Neural crest cell (in vitro differentiated cells): Measurements from ENCODE around the gene WDR33. TPM values are rescaled to one million over a fixed set of nuclear protein-coding genes. Genes with fewer than 3 reads are reported as not detected.

ENCODE experiments used
- DNase-seq: peaks from one replicate; pipeline ENCODE4 v3.0.0; 2021; ENCODE audit warnings: low read depth, mixed read lengths, low spot score
- H3K27ac Mint-ChIP-seq: one replicate; pipeline ENCODE4 v1.8.0; 2021; ENCODE audit warnings: mild to moderate bottlenecking, mixed read lengths; ENCODE audit not compliant: unreplicated experiment
- H3K27me3 Mint-ChIP-seq: 2 replicates; pipeline ENCODE4 v1.8.0; 2021; ENCODE audit warnings: low read depth, mild to moderate bottlenecking, mixed read lengths
- H3K36me3 Mint-ChIP-seq: 2 replicates; pipeline ENCODE4 v1.8.0; 2021; ENCODE audit warnings: low read depth, mild to moderate bottlenecking, mixed read lengths
- H3K4me1 Mint-ChIP-seq: 2 replicates; pipeline ENCODE4 v1.8.0; 2021; ENCODE audit warnings: mixed read lengths
- H3K4me3 Mint-ChIP-seq: one replicate; pipeline ENCODE4 v1.8.0; 2021; ENCODE audit warnings: mild to moderate bottlenecking, mixed read lengths
- H3K9me3 Mint-ChIP-seq: 2 replicates; pipeline ENCODE4 v1.8.0; 2021; ENCODE audit warnings: mixed read lengths
- total RNA-seq: library from RNA; stranded (reverse); gene quantifications from 2 replicates; pipeline ENCODE4 v1.2.1, GENCODE V29; 2021
- TF ChIP-seq, protein P1 (sequence below): fragments of 200-600 bp; sonication (generic); conservative IDR thresholded peaks from 2 replicates; pipeline ENCODE4 v1.5.0; 2021; ENCODE audit warnings: antibody characterized with exemption, mild to moderate bottlenecking

WDR33 gene
- total RNA-seq, 1 donor from 2014 or later = 72.4 TPM

DNA sequence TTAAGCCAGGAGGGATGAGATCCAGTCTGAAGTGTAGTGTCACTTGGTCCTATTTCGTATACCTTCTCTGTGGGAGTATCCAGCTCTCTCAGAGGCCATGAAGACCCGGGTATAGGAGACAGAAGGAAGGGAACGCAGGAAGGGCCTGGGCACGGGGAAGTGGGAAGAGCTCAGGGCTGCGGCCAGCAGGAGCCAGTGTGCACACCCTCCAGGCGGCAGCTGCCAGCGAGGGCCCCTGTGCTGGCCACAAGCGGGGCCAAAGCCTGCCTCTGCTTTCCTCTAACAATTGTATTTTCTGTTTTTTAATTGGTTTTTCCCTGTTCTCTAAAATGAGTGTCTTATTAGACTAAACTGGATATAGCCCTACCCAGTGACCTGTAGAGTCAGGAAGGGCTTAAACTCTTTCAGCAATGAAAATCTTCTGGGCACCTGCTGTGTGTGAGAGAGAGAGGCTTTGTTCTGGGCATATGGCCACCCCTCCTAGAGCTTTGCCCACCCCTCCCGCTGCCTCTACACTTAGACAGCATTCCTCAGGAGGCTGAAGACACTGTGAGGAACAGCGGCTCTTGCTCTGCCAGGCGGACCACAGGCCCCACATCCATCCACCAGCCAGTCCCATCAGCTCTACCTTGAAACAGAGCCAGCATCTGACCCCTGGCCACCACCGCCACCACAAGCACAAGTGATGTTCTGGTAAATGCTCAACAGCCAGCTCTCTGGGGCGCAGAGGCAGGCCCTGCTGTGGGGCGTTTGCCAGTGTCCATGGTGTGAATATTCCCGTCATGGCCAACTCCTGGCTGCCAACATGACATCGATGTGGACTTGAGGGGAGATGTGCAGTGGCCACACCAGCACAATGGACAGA, 155.5 kb downstream of the WDR33 start:
- TF ChIP-seq, protein P1, sequence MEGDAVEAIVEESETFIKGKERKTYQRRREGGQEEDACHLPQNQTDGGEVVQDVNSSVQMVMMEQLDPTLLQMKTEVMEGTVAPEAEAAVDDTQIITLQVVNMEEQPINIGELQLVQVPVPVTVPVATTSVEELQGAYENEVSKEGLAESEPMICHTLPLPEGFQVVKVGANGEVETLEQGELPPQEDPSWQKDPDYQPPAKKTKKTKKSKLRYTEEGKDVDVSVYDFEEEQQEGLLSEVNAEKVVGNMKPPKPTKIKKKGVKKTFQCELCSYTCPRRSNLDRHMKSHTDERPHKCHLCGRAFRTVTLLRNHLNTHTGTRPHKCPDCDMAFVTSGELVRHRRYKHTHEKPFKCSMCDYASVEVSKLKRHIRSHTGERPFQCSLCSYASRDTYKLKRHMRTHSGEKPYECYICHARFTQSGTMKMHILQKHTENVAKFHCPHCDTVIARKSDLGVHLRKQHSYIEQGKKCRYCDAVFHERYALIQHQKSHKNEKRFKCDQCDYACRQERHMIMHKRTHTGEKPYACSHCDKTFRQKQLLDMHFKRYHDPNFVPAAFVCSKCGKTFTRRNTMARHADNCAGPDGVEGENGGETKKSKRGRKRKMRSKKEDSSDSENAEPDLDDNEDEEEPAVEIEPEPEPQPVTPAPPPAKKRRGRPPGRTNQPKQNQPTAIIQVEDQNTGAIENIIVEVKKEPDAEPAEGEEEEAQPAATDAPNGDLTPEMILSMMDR = no peak
- peaks cover 29% of the 10 kb centered on the region for H3K4me1 Mint-ChIP-seq
- H3K27ac Mint-ChIP-seq = peak overlapping the region; percentile 90
- DNase-seq = no peak
- H3K4me3 Mint-ChIP-seq = no peak overlapping the region
- H3K27me3 Mint-ChIP-seq = no peaks in the 10 kb centered on the region
- no peaks in the 10 kb centered on the region for H3K36me3 Mint-ChIP-seq
- H3K9me3 Mint-ChIP-seq = no peaks in the 10 kb centered on the region

DNA sequence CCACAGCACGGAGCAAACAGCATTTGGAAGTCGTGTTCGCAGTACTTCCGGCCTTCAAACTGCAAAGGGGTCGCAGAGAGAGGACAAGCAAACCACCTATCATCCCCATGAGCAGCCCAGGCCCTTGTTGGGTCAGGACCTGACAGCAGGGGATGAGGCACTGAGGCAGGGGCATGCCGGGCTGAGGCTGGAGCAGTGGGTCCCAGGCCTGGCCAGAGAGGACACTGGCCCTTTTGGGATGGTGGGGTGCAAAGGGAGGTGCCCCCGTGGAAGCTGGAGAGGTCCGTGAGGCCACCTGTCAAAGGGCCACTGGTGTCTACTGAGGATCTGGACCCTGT, 156.2 kb downstream of the WDR33 start:
- H3K36me3 Mint-ChIP-seq = no peaks in the 10 kb centered on the region
- H3K27ac Mint-ChIP-seq = peak overlapping the region; percentile 90
- H3K9me3 Mint-ChIP-seq = no peaks in the 10 kb centered on the region
- TF ChIP-seq, protein P1 = no peak
- DNase-seq = no peak
- H3K27me3 Mint-ChIP-seq = no peaks in the 10 kb centered on the region
- H3K4me1 Mint-ChIP-seq = peaks cover 30% of the 10 kb centered on the region
- H3K4me3 Mint-ChIP-seq = no peak overlapping the region

GRCh38 chr2:127654084-127654837, 156.7 kb downstream of the WDR33 start:
- no peak for DNase-seq
- Mint-ChIP-seq H3K27me3 (no peaks in the 10 kb centered on the region), H3K27ac (peak overlapping the region; percentile 90), H3K9me3 (no peaks in the 10 kb centered on the region), H3K4me3 (no peak overlapping the region), H3K4me1 (peaks cover 35% of the 10 kb centered on the region), H3K36me3 (no peaks in the 10 kb centered on the region)
- TF ChIP-seq, protein P1 = no peak

DNA sequence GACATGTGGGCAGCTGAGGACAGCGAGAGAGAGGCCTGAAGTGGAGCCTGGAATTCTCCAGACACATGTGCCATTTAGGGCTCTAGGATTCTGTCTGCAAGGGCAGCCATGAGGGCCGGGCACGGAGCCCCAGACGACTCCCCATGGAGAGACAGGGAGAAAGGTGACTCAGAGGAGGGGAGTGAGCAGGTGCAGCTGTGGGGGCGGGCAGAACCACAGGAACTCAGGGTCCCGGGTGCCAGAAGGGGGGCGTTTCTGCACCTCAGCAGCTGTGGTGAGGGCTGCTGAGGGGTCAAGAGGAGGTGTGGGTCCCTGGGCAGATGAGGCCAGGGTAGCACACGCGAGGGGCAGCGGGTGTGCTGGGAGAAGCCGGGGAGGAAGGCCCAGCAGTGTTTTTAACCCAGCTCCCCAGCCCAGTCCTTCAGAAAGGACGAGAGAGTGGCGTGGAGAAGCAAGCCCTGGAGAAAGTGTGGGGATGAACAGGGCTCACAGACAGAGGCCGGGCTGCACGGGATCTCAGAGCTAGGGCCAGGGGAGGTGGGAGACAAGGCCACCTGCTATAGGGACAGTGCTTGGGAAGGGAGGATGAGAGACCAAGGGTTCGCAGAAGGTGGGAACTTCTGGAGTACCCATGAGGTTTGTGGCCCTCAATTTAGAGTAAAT, 157.4 kb downstream of the WDR33 start:
- peak overlapping the region; percentile 64 for H3K27ac Mint-ChIP-seq
- H3K36me3 Mint-ChIP-seq = no peaks in the 10 kb centered on the region
- peaks cover 35% of the 10 kb centered on the region for H3K4me1 Mint-ChIP-seq

DNA sequence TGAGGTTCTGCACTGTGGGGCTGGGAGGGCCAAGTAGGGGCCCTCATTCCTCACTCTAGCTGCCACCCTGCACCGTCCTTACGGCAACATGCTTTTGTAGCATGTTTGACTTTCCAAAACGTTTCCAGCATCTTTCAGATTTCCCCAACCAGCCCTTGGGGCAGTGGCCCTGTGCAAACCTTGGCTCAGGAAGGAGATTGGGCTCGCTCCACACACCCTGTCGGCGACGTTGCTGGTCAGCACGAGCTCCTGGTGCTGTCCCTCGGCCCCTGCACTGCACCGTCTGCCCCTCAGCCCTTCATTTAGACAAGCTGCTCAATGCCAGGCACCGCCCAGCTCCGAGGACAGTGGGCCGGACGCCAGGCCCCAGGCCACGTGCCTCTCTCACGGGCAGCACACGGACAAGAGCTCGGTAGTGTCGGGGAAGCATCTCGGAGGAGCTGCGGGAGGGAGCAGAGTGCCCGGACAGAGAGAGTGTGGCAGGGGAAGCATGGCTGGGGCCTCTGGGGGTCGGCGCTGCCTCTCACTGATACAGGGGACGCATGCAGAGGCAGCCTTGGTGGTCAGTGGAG, 158.1 kb downstream of the WDR33 start:
- Mint-ChIP-seq H3K27ac (peak overlapping the region; percentile 97), H3K4me1 (peaks cover 37% of the 10 kb centered on the region), H3K36me3 (no peaks in the 10 kb centered on the region), H3K4me3 (no peak overlapping the region), H3K9me3 (no peaks in the 10 kb centered on the region), H3K27me3 (no peaks in the 10 kb centered on the region)
- DNase-seq = no peak
- TF ChIP-seq, protein P1 = no peak

More for the DNA sequence above, 157.4 kb downstream of the WDR33 start:
- Mint-ChIP-seq H3K27me3 (no peaks in the 10 kb centered on the region), H3K9me3 (no peaks in the 10 kb centered on the region), H3K4me3 (no peak overlapping the region)
- TF ChIP-seq, protein P1 = no peak
- no peak for DNase-seq
